GM23248 (cell line): ENCODE results near the gene STYK1. TPM values are rescaled to one million over a fixed set of nuclear protein-coding genes. Genes with fewer than 3 reads are reported as not detected.

Source experiments
- DNase-seq: peaks from one replicate; pipeline ENCODE4 v3.0.0-alpha.2; 2015
- H2AFZ ChIP-seq: fragments of 200-600 bp; sonication (generic); 2 replicates; pipeline ENCODE4 v1.6.1; 2016; ENCODE audit warnings: antibody characterized with exemption
- H3F3A ChIP-seq: fragments of 200-600 bp; sonication (generic); 2 replicates; pipeline ENCODE4 v1.6.1; 2016; ENCODE audit warnings: mild to moderate bottlenecking, antibody characterized with exemption, mixed run types; ENCODE audit not compliant: insufficient read depth
- H3K27ac ChIP-seq: fragments of 200-600 bp; sonication (generic); 2 replicates; pipeline ENCODE4 v1.5.1; 2016; ENCODE audit warnings: mild to moderate bottlenecking
- H3K27me3 ChIP-seq: fragments of 200-600 bp; sonication (generic); replicated peaks from 2 replicates; pipeline ENCODE4 v1.6.1; 2016; ENCODE audit warnings: mild to moderate bottlenecking; ENCODE audit not compliant: insufficient read depth
- H3K36me3 ChIP-seq: fragments of 200-600 bp; sonication (generic); 2 replicates; pipeline ENCODE4 v1.6.1; 2016; ENCODE audit warnings: low read depth, mild to moderate bottlenecking
- H3K4me1 ChIP-seq: fragments of 200-600 bp; sonication (generic); 2 replicates; pipeline ENCODE4 v1.6.1; 2016; ENCODE audit warnings: mild to moderate bottlenecking; ENCODE audit not compliant: insufficient read depth
- H3K4me2 ChIP-seq: fragments of 200-600 bp; sonication (generic); one replicate; pipeline ENCODE4 v1.6.1; 2016; ENCODE audit warnings: mild to moderate bottlenecking; ENCODE audit not compliant: unreplicated experiment
- H3K4me3 ChIP-seq: fragments of 200-600 bp; sonication (generic); 2 replicates; pipeline ENCODE4 v1.5.1; 2016; ENCODE audit warnings: mild to moderate bottlenecking
- H3K79me2 ChIP-seq: fragments of 200-600 bp; sonication (generic); 2 replicates; pipeline ENCODE4 v1.6.1; 2016; ENCODE audit warnings: mild to moderate bottlenecking; ENCODE audit not compliant: insufficient read depth
- H3K9ac ChIP-seq: fragments of 200-600 bp; sonication (generic); 2 replicates; pipeline ENCODE4 v1.6.1; 2016; ENCODE audit warnings: mild to moderate bottlenecking
- H3K9me2 ChIP-seq: fragments of 200-600 bp; sonication (generic); 2 replicates; pipeline ENCODE4 v1.6.1; 2016; ENCODE audit warnings: mixed run types, mild to moderate bottlenecking, moderate library complexity; ENCODE audit not compliant: insufficient read depth
- H3K9me3 ChIP-seq: fragments of 200-600 bp; sonication (generic); one replicate; pipeline ENCODE4 v1.6.1; 2017; ENCODE audit warnings: low read depth
- H4K20me1 ChIP-seq: fragments of 200-600 bp; sonication (generic); 2 replicates; pipeline ENCODE4 v1.6.0; 2016; ENCODE audit not compliant: insufficient read depth
- EZH2 ChIP-seq: fragments of 200-600 bp; sonication (generic); IDR thresholded peaks from 2 replicates; pipeline ENCODE4 v1.6.1; 2018; ENCODE audit warnings: antibody characterized with exemption, mild to moderate bottlenecking; ENCODE audit not compliant: insufficient read depth, poor library complexity, severe bottlenecking
- EZH2phosphoT487 ChIP-seq: fragments of 200-600 bp; sonication (generic); IDR thresholded peaks from 2 replicates; pipeline ENCODE4 v1.6.1; 2018; ENCODE audit warnings: antibody characterized with exemption, moderate library complexity, mild to moderate bottlenecking, low read depth; ENCODE audit not compliant: insufficient read depth
- WGBS, 2 experiments: methylation state at CpG; one replicate each; pipeline ENCODE4 v1.1.6; 2015 to 2017; ENCODE audit warnings: low lambda C conversion rate in 2 of 2, low coverage in 1 of 2; ENCODE audit errors: missing lambda C conversion rate in 2 of 2; 5-methylcytosine and 5-hydroxymethylcytosine counted together
- in situ Hi-C: fragments of 300-500 bp; cut with MboI; formaldehyde crosslinking; loops from 2 replicates; pipeline ENCODE4 v1.15.0; 2020
- polyA plus RNA-seq: library from polyadenylated mRNA; unstranded; fragments of >200 nt; fragmentation: Nextera tagmentation; extraction: Ambion mirVana; gene quantifications from 2 replicates; pipeline ENCODE4 v1.2.1, GENCODE V29; 2016
- total RNA-seq: library from RNA; depleted of rRNA; stranded (reverse); fragments of >200 nt; shearing (Covaris generic); gene quantifications from 2 replicates; pipeline ENCODE4 v1.2.3, GENCODE V29; 2014

STYK1 gene
- total and polyA plus RNA-seq, 2 experiments from 2014 or later: 0.93 to 1.1 TPM

DNA sequence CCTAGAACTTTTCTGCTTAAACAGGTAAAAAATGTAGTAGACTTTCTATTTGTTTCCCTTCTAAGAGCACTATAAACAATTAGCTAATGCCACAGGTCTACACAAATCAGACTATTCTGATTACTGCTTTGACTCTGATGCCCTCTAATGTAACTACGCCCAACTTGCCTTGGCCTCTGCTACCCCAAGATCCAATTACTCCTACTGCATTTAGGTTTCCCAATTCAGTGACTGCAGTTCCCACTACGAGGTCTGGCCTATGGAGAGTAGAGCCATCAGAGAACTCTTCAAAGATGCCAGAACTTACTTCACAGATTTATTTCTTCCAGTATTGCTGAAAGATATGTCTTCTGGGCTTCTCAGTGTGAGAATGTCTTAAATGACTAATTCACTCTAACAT, 15.3 kb upstream of the STYK1 start:
- Histone ChIP-seq H3K27me3 (no peaks in the 10 kb centered on the region), H4K20me1 (no peaks in the 10 kb centered on the region), H3K79me2 (no peaks in the 10 kb centered on the region), H3K4me3 (no peak overlapping the region), H3K9me3 (no peaks in the 10 kb centered on the region), H3K27ac (no peak overlapping the region), H3K36me3 (0 out of 2 replicates have a peak, but pooled peaks cover 3% of the 10 kb centered on the region), H3F3A (0 out of 2 replicates have a peak, but pooled peaks cover 18% of the 10 kb centered on the region), H3K9ac (no peak overlapping the region), H3K4me2 (no peak overlapping the region), H3K4me1 (no peaks in the 10 kb centered on the region), H3K9me2 (no peaks in the 10 kb centered on the region), H2AFZ (no peak overlapping the region)
- DNase-seq: no peak
- in situ Hi-C loops: no loop called here
- WGBS, 2 experiments: 94 to 100% methylated on average over 2 of the region's 2 CpGs
- TF ChIP-seq EZH2phosphoT487 (no peak), EZH2 (no peak)

GRCh38 chr12:10688042-10688441, 14.2 kb upstream of the STYK1 start:
- in situ Hi-C loops: no loop called here
- no peaks in the 10 kb centered on the region for H3K4me1 ChIP-seq
- no peak for DNase-seq

DNA sequence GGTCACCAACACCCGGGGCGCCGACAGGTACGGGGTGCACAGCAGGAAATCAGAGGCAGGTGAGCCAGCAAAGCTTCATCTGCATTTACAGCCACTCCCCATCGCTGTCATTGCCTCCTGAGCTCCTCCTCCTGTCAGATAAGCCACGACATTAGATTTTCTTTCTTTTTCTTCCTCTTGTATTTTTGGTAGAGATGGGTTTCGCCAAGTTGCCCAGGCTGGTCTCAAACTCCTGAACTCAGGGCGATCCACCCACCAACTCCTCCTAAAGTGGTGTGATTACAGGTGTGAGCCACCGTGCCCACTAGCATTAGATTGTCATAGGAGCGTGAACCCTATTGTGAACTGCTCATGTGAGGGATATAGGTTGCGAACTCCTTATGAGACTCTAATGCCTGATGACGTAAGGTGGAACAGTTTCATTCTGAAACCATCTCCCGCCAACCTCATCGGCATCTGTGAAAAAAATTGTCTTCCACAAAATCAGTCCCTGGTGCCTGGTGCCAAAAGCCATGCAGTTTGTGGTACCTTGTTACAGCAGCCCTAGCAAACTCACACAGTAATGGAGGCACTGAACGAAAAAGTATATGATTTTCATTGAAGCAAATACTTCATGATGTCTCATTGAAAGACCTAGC, 1.5 kb downstream of the STYK1 start:
- Histone ChIP-seq H4K20me1 (no peaks in the 10 kb centered on the region), H3K79me2 (no peaks in the 10 kb centered on the region), H3K36me3 (no peaks in the 10 kb centered on the region), H3K9me2 (no peaks in the 10 kb centered on the region), H3K4me2 (no peak overlapping the region), H3K27me3 (no peaks in the 10 kb centered on the region), H3F3A (no peaks in the 10 kb centered on the region), H3K4me1 (no peaks in the 10 kb centered on the region), H3K9me3 (no peaks in the 10 kb centered on the region), H3K27ac (no peak overlapping the region), H3K9ac (no peak overlapping the region), H2AFZ (no peak overlapping the region), H3K4me3 (no peak overlapping the region)
- 82% methylated on average over 15 of the region's 15 CpGs for WGBS, 2 experiments
- TF ChIP-seq EZH2 (no peak), EZH2phosphoT487 (no peak)
- no peak for DNase-seq
- in situ Hi-C loops: no loop called here

More at GRCh38 chr12:10688042-10688441, 14.2 kb upstream of the STYK1 start:
- Histone ChIP-seq H3K36me3 (0 out of 2 replicates have a peak, but pooled peaks cover 3% of the 10 kb centered on the region), H4K20me1 (no peaks in the 10 kb centered on the region), H3K4me2 (no peak overlapping the region), H3F3A (0 out of 2 replicates have a peak, but pooled peaks cover 15% of the 10 kb centered on the region), H3K27me3 (no peaks in the 10 kb centered on the region), H3K9me2 (no peaks in the 10 kb centered on the region), H3K27ac (no peak overlapping the region), H3K9me3 (no peaks in the 10 kb centered on the region), H3K4me3 (no peak overlapping the region), H2AFZ (no peak overlapping the region), H3K9ac (no peak overlapping the region), H3K79me2 (no peaks in the 10 kb centered on the region)
- 86 to 100% methylated on average over 1 of the region's 1 CpG for WGBS, 2 experiments
- TF ChIP-seq EZH2 (no peak), EZH2phosphoT487 (no peak)

DNA sequence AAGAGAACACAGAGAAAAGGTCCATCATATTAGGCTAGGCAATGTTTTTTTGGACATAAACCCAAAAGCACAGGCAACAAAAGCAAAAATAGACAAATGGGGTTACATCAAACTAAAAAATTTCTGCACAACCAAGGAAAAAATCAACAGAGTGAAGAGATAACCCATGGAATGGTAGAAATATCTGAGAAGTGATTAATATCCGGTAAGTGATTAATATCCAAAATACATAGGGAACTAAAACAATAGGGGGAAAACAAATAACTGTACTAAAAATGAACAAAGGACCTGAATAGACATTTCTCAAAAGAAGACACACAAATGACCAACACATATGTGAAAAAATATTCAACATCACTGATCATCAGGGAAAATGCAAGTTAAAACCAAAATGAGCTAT, 4.3 kb downstream of the STYK1 start:
- in situ Hi-C loops: no loop called here
- Histone ChIP-seq H3K27ac (no peak overlapping the region), H3K4me3 (no peak overlapping the region), H3K27me3 (no peaks in the 10 kb centered on the region), H3K9ac (no peak overlapping the region), H4K20me1 (no peaks in the 10 kb centered on the region), H3K9me3 (no peaks in the 10 kb centered on the region), H3F3A (no peaks in the 10 kb centered on the region), H3K9me2 (no peaks in the 10 kb centered on the region), H3K4me2 (no peak overlapping the region), H3K4me1 (no peaks in the 10 kb centered on the region), H3K79me2 (no peaks in the 10 kb centered on the region), H3K36me3 (no peaks in the 10 kb centered on the region), H2AFZ (no peak overlapping the region)
- DNase-seq: no peak
- no peak for TF ChIP-seq EZH2phosphoT487
- no peak for TF ChIP-seq EZH2
- WGBS, 2 experiments: 85 to 86% methylated on average over 1 of the region's 1 CpG
